IMR-90 (cell line): ENCODE measurements around the gene CLEC9A. TPM values are rescaled to one million over a fixed set of nuclear protein-coding genes. Genes with fewer than 3 reads are reported as not detected.

Source experiments
- ATAC-seq: fragments of 200-7000 bp; cut with Tn5 transposase; 2 replicates; pipeline ENCODE4 v1.9.1; 2020; ENCODE audit warnings: low read depth, mild to moderate bottlenecking, moderate library complexity
- BruUV-seq: library from RNA; stranded (reverse); fragments of 400-500 nt; replicated peaks from 2 replicates; lab custom pipeline; 2021; lab: Mats Ljungman, UMichigan
- CTCF ChIA-PET: fragments of 300-600 bp; formaldehyde crosslinking; extraction: SDS; loops from one replicate; lab custom pipeline; 2021; ENCODE audit warnings: antibody characterized with exemption; lab: Yijun Ruan, JAX
- POLR2A ChIA-PET: fragments of 300-600 bp; sonication (Branson Sonifier 250); formaldehyde crosslinking; loops from one replicate; lab custom pipeline; 2022; ENCODE audit warnings: antibody characterized with exemption; ENCODE audit not compliant: unreplicated experiment; lab: Charles Lee
- DNase-seq: peaks from one replicate; pipeline ENCODE4 v3.0.0; 2013
- H2AFZ ChIP-seq: replicated peaks from 2 replicates; pipeline ENCODE3; 2013; ENCODE audit warnings: low read length, mild to moderate bottlenecking; ENCODE audit not compliant: poor library complexity
- H2AK5ac ChIP-seq: 2 replicates; pipeline ENCODE4 v1.6.1; 2013; ENCODE audit warnings: low read depth, low read length, inconsistent platforms
- H2AK9ac ChIP-seq: replicated peaks from 2 replicates; pipeline ENCODE3; 2013; ENCODE audit warnings: mild to moderate bottlenecking, low read depth, low read length, moderate library complexity; ENCODE audit not compliant: poor library complexity
- H2BK120ac ChIP-seq: 2 replicates; pipeline ENCODE4 v1.6.1; 2013; ENCODE audit warnings: low read depth, low read length, inconsistent platforms
- H2BK15ac ChIP-seq: 3 replicates; pipeline ENCODE4 v1.6.1; 2013; ENCODE audit warnings: low read depth, low read length, inconsistent platforms
- H2BK20ac ChIP-seq: 2 replicates; pipeline ENCODE4 v1.6.1; 2013; ENCODE audit warnings: low read depth, mild to moderate bottlenecking, inconsistent platforms, low read length, moderate library complexity
- H2BK5ac ChIP-seq: 2 replicates; pipeline ENCODE4 v1.6.1; 2013; ENCODE audit warnings: mild to moderate bottlenecking, low read depth, low read length, inconsistent platforms; ENCODE audit not compliant: poor library complexity, severe bottlenecking
- H3K14ac ChIP-seq: replicated peaks from 2 replicates; pipeline ENCODE4 v1.6.1; 2013; ENCODE audit warnings: low read depth, low read length, inconsistent platforms
- H3K18ac ChIP-seq: 2 replicates; pipeline ENCODE4 v1.6.1; 2013; ENCODE audit warnings: low read depth, low read length, control low read depth
- H3K23ac ChIP-seq: 2 replicates; pipeline ENCODE4 v1.6.1; 2013; ENCODE audit warnings: low read depth, low read length, inconsistent platforms
- H3K27ac ChIP-seq: 2 replicates; pipeline ENCODE4 v1.5.1; 2013; ENCODE audit warnings: mild to moderate bottlenecking, control low read depth, low read length; ENCODE audit not compliant: insufficient read depth
- H3K27me3 ChIP-seq: 2 replicates; pipeline ENCODE4 v1.6.1; 2013; ENCODE audit warnings: low read length; ENCODE audit not compliant: control insufficient read depth, insufficient read depth
- H3K36me3 ChIP-seq: 2 replicates; pipeline ENCODE4 v1.6.1; 2013; ENCODE audit warnings: low read length, mixed read lengths; ENCODE audit not compliant: control insufficient read depth, insufficient read depth
- H3K4ac ChIP-seq: 2 replicates; pipeline ENCODE4 v1.6.1; 2013; ENCODE audit warnings: low read depth, low read length, inconsistent platforms
- H3K4me1 ChIP-seq: 2 replicates; pipeline ENCODE4 v1.6.1; 2013; ENCODE audit warnings: low read length, mixed read lengths; ENCODE audit not compliant: control insufficient read depth, insufficient read depth
- H3K4me2 ChIP-seq: 2 replicates; pipeline ENCODE4 v1.6.1; 2013; ENCODE audit warnings: low read depth, mild to moderate bottlenecking, control low read depth, low read length, moderate library complexity
- H3K4me3 ChIP-seq: 2 replicates; pipeline ENCODE4 v1.5.1; 2013; ENCODE audit warnings: low read depth, mild to moderate bottlenecking, control low read depth, low read length, moderate library complexity; ENCODE audit not compliant: insufficient read depth
- H3K56ac ChIP-seq: 2 replicates; pipeline ENCODE4 v1.6.1; 2013; ENCODE audit warnings: low read length, inconsistent platforms; ENCODE audit not compliant: insufficient read depth; ENCODE audit errors: extremely low read depth
- H3K79me1 ChIP-seq, 2 experiments: 2 replicates each; pipeline ENCODE4 v1.6.1; 2013; ENCODE audit warnings: low read length in 2 of 2, inconsistent platforms in 1 of 2, low read depth in 1 of 2
- H3K9ac ChIP-seq: 2 replicates; pipeline ENCODE4 v1.6.1; 2013; ENCODE audit warnings: low read depth, low read length, control low read depth
- H3K9me1 ChIP-seq: 2 replicates; pipeline ENCODE4 v1.6.1; 2013; ENCODE audit warnings: low read length, inconsistent platforms; ENCODE audit not compliant: insufficient read depth
- H3K9me3 ChIP-seq: 2 replicates; pipeline ENCODE4 v1.6.1; 2013; ENCODE audit warnings: low read length; ENCODE audit not compliant: control insufficient read depth, insufficient read depth
- H4K20me1 ChIP-seq: 2 replicates; pipeline ENCODE4 v1.6.1; 2013; ENCODE audit warnings: low read length, inconsistent platforms; ENCODE audit not compliant: insufficient read depth
- H4K5ac ChIP-seq: 2 replicates; pipeline ENCODE4 v1.6.1; 2013; ENCODE audit warnings: mild to moderate bottlenecking, low read depth, low read length, control low read depth
- H4K8ac ChIP-seq, 2 experiments: 2 replicates each; pipeline ENCODE4 v1.6.1; 2013; ENCODE audit warnings: low read depth in 2 of 2, low read length in 2 of 2, control low read depth in 1 of 2, inconsistent platforms in 1 of 2
- H4K91ac ChIP-seq: 2 replicates; pipeline ENCODE4 v1.6.1; 2013; ENCODE audit warnings: low read depth, low read length, inconsistent platforms; ENCODE audit not compliant: insufficient read depth
- BHLHE40 ChIP-seq: fragments of 150-350 bp; IDR thresholded peaks from 2 replicates; pipeline ENCODE4 v1.6.1; 2016; ENCODE audit warnings: mild to moderate bottlenecking, low read depth, low read length
- CEBPB ChIP-seq: IDR thresholded peaks from 2 replicates; pipeline ENCODE4 v1.6.1; 2012; ENCODE audit warnings: low read depth, low read length, improper control_type of control experiment
- CHD1 ChIP-seq: IDR thresholded peaks from 2 replicates; pipeline ENCODE4 v1.6.1; 2012; ENCODE audit warnings: low read depth, low read length, improper control_type of control experiment
- FOS ChIP-seq: fragments of 150-350 bp; IDR thresholded peaks from 2 replicates; pipeline ENCODE4 v1.6.1; 2016; ENCODE audit warnings: low read depth, low read length
- MAFK ChIP-seq: IDR thresholded peaks from 2 replicates; pipeline ENCODE4 v1.6.1; 2012; ENCODE audit warnings: low read depth, low read length, improper control_type of control experiment
- MAZ ChIP-seq: IDR thresholded peaks from 2 replicates; pipeline ENCODE4 v1.6.1; 2012; ENCODE audit warnings: low read depth, mild to moderate bottlenecking, low read length, improper control_type of control experiment, moderate library complexity, borderline replicate concordance
- MXI1 ChIP-seq: IDR thresholded peaks from 2 replicates; pipeline ENCODE4 v1.6.1; 2012; ENCODE audit warnings: low read depth, mild to moderate bottlenecking, low read length, moderate library complexity, borderline replicate concordance
- NFE2L2 ChIP-seq: fragments of 150-350 bp; IDR thresholded peaks from 2 replicates; pipeline ENCODE4 v1.6.1; 2016; ENCODE audit warnings: low read depth, mild to moderate bottlenecking, low read length
- POLR2A ChIP-seq: IDR thresholded peaks from 2 replicates; pipeline ENCODE4 v1.6.1; 2012; ENCODE audit warnings: mild to moderate bottlenecking, low read depth, low read length
- RAD21 ChIP-seq: IDR thresholded peaks from 2 replicates; pipeline ENCODE4 v1.6.1; 2012; ENCODE audit warnings: low read length, improper control_type of control experiment
- RCOR1 ChIP-seq: IDR thresholded peaks from 2 replicates; pipeline ENCODE4 v1.6.1; 2012; ENCODE audit warnings: mild to moderate bottlenecking, low read length, improper control_type of control experiment; ENCODE audit not compliant: insufficient replicate concordance
- RFX5 ChIP-seq: IDR thresholded peaks from 2 replicates; pipeline ENCODE4 v1.8.0; 2012; ENCODE audit warnings: low read depth, mild to moderate bottlenecking, low read length, moderate library complexity
- SMC3 ChIP-seq: fragments of 150-350 bp; IDR thresholded peaks from 2 replicates; pipeline ENCODE4 v1.6.1; 2016; ENCODE audit warnings: low read depth, mild to moderate bottlenecking, antibody characterized with exemption, low read length, moderate library complexity
- WGBS, 2 experiments: methylation state at CpG; one replicate each; pipeline versions ENCODE4 v1.1.5 to v1.1.7; 2013; ENCODE audit warnings: missing lambda C conversion rate in 2 of 2; ENCODE audit not compliant: insufficient read length in 1 of 2; ENCODE audit errors: extremely low coverage in 2 of 2; 5-methylcytosine and 5-hydroxymethylcytosine counted together
- dilution Hi-C: fragments of 300-500 bp; cut with HindIII; formaldehyde crosslinking; loops from one replicate; pipeline ENCODE4 v1.14.3; 2018; ENCODE audit warnings: low sequenced_read_pairs; ENCODE audit not compliant: unreplicated experiment
- in situ Hi-C: fragments of 300-500 bp; cut with MboI; formaldehyde crosslinking; loops from 3 replicates; pipeline ENCODE4 v1.14.3; 2019; ENCODE audit warnings: low sequenced_read_pairs, inconsistent platforms, mixed read lengths
- intact Hi-C: fragments of 100-400 bp; cut with micrococcal nuclease; formaldehyde crosslinking; loops from 2 replicates; pipeline ENCODE4 v1.10.0; 2022
- polyA plus RNA-seq, 3 experiments: library from polyadenylated mRNA; depleted of rRNA; stranded (reverse); fragments of >200 nt; gene quantifications; 2 replicates each; pipeline ENCODE4 v1.2.3, GENCODE V29; 2012; ENCODE audit warnings: low replicate concordance in 1 of 3
- total RNA-seq: library from RNA; depleted of rRNA; stranded (reverse); fragments of >200 nt; gene quantifications from 2 replicates; pipeline ENCODE4 v1.2.3, GENCODE V29; 2012
- TF ChIP-seq, protein P1 (sequence below): fragments of 150-350 bp; IDR thresholded peaks from 2 replicates; pipeline ENCODE4 v1.6.1; 2017; ENCODE audit warnings: mild to moderate bottlenecking, antibody characterized with exemption, low read length, low read depth
- TF ChIP-seq, protein P2 (sequence below): conservative IDR thresholded peaks from 2 replicates; pipeline ENCODE4 v1.5.1; 2012; ENCODE audit warnings: mild to moderate bottlenecking, low read depth, low read length, improper control_type of control experiment
- TF ChIP-seq, protein P3 (sequence below): fragments of 150-350 bp; IDR thresholded peaks from 2 replicates; pipeline ENCODE4 v1.6.1; 2016; ENCODE audit warnings: low read depth, mild to moderate bottlenecking, low read length, moderate library complexity, borderline replicate concordance

Gene CLEC9A
- total and polyA plus RNA-seq, 2 of the 4 experiments (the other 2 are of a cell fraction) = not detected

DNA sequence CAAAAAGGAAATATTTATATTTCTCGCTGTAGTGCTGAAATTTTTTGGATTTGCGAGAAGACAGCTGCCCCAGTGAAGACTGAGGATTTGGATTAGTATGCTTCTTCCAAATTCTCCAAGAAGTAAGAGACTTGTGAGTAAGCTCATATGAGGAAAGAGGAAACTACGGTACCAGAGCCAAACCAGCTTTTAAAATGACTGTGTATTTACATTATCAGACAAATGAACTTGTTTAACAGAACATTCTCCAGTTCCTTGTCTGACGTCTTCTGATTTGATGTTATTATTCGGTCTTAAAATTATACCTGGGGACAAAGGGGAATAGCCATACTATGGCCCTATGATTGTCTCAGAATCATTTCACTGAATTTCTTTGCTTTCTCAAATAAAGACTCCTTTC, 12.1 kb upstream of the CLEC9A start:
- no peak overlapping the region for H4K5ac ChIP-seq
- no CpG with 5 or more reads among the region's 5 CpGs for WGBS, 2 experiments
- no peak overlapping the region for H3K9ac ChIP-seq
- no peak overlapping the region for H3K18ac ChIP-seq
- H2BK20ac ChIP-seq = no peak overlapping the region
- peaks cover 2% of the 10 kb centered on the region; the same call in 1 of the 2 replicates for H3K4me1 ChIP-seq
- H3K4ac ChIP-seq = no peak overlapping the region
- CTCF ChIA-PET = interaction anchor here (0.7 to 2.9 kb wide), 3 partner anchors 8 to 268 kb away, joined by 3 to 17 read pairs (median 3); partner anchors contain the start of gene CLEC12B
- no peak overlapping the region for H2AK9ac ChIP-seq
- no peak overlapping the region for H2BK5ac ChIP-seq
- H4K8ac ChIP-seq = no peak overlapping the region
- no peak overlapping the region for H3K23ac ChIP-seq
- H3K4me3 ChIP-seq = no peak overlapping the region
- no peaks in the 10 kb centered on the region for H3K36me3 ChIP-seq
- TF ChIP-seq CEBPB (no peak), MXI1 (no peak), CHD1 (no peak), MAFK (no peak), RCOR1 (no peak), SMC3 (no peak), RAD21 (no peak), RFX5 (no peak), MAZ (no peak), NFE2L2 (no peak), BHLHE40 (no peak), FOS (no peak), POLR2A (no peak)
- TF ChIP-seq, protein P1, sequence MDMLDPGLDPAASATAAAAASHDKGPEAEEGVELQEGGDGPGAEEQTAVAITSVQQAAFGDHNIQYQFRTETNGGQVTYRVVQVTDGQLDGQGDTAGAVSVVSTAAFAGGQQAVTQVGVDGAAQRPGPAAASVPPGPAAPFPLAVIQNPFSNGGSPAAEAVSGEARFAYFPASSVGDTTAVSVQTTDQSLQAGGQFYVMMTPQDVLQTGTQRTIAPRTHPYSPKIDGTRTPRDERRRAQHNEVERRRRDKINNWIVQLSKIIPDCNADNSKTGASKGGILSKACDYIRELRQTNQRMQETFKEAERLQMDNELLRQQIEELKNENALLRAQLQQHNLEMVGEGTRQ = no peak
- TF ChIP-seq, protein P2, sequence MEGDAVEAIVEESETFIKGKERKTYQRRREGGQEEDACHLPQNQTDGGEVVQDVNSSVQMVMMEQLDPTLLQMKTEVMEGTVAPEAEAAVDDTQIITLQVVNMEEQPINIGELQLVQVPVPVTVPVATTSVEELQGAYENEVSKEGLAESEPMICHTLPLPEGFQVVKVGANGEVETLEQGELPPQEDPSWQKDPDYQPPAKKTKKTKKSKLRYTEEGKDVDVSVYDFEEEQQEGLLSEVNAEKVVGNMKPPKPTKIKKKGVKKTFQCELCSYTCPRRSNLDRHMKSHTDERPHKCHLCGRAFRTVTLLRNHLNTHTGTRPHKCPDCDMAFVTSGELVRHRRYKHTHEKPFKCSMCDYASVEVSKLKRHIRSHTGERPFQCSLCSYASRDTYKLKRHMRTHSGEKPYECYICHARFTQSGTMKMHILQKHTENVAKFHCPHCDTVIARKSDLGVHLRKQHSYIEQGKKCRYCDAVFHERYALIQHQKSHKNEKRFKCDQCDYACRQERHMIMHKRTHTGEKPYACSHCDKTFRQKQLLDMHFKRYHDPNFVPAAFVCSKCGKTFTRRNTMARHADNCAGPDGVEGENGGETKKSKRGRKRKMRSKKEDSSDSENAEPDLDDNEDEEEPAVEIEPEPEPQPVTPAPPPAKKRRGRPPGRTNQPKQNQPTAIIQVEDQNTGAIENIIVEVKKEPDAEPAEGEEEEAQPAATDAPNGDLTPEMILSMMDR = no peak
- TF ChIP-seq, protein P3, sequence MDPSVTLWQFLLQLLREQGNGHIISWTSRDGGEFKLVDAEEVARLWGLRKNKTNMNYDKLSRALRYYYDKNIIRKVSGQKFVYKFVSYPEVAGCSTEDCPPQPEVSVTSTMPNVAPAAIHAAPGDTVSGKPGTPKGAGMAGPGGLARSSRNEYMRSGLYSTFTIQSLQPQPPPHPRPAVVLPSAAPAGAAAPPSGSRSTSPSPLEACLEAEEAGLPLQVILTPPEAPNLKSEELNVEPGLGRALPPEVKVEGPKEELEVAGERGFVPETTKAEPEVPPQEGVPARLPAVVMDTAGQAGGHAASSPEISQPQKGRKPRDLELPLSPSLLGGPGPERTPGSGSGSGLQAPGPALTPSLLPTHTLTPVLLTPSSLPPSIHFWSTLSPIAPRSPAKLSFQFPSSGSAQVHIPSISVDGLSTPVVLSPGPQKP = no peak
- H3K27me3 ChIP-seq = no peaks in the 10 kb centered on the region
- intact Hi-C loops (no loop called here), in situ Hi-C loops (no loop called here), dilution Hi-C loops (no loop called here)
- BruUV-seq = no TSS peak
- ATAC-seq = peak; percentile 60
- no peak overlapping the region for H3K14ac ChIP-seq
- H3K27ac ChIP-seq = no peak overlapping the region
- no peak overlapping the region for H3K56ac ChIP-seq
- POLR2A ChIA-PET = no interaction called here
- H3K4me2 ChIP-seq = no peak overlapping the region
- H4K20me1 ChIP-seq = no peaks in the 10 kb centered on the region
- no peaks in the 10 kb centered on the region for H3K9me1 ChIP-seq
- H2AK5ac ChIP-seq = no peak overlapping the region
- H2AFZ ChIP-seq = no peak overlapping the region
- no peaks in the 10 kb centered on the region for H3K79me1 ChIP-seq
- no peak overlapping the region for H4K91ac ChIP-seq
- DNase-seq = peak; percentile 60
- H2BK120ac ChIP-seq = no peak overlapping the region; the same call in 1 of the 2 replicates
- H3K9me3 ChIP-seq = no peaks in the 10 kb centered on the region
- no peak overlapping the region for H2BK15ac ChIP-seq
